ENCODE results near the gene LIPA.

DNA sequence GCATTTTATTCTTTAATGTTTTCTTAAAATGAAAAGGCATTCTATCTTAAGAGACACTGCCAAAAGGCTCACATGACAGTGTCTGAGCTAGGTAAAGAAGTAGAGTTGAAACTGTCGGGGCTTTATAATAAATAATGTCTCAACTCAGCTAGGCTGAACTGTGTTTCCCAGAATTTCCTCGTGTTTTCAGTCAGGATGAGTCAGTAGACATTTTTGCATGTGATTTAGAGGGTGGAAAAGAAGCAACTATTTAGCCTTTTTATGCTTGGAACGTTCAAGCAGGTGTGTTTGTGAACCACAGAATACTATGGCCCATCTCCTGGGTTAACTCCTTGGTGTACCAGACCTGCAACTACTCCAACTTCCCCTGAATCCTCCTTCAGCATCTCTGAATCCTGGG is 23.4 kb upstream of the LIPA start:
- TF ChIP-seq, protein P1, sequence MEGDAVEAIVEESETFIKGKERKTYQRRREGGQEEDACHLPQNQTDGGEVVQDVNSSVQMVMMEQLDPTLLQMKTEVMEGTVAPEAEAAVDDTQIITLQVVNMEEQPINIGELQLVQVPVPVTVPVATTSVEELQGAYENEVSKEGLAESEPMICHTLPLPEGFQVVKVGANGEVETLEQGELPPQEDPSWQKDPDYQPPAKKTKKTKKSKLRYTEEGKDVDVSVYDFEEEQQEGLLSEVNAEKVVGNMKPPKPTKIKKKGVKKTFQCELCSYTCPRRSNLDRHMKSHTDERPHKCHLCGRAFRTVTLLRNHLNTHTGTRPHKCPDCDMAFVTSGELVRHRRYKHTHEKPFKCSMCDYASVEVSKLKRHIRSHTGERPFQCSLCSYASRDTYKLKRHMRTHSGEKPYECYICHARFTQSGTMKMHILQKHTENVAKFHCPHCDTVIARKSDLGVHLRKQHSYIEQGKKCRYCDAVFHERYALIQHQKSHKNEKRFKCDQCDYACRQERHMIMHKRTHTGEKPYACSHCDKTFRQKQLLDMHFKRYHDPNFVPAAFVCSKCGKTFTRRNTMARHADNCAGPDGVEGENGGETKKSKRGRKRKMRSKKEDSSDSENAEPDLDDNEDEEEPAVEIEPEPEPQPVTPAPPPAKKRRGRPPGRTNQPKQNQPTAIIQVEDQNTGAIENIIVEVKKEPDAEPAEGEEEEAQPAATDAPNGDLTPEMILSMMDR (optimal IDR thresholded peaks at IDR 0.05 in 1 of 3, IDR thresholded peaks at IDR 0.05 in 1 of 3, conservative IDR thresholded peaks at IDR 0.05 in 1 of 3; ENCODE audit: extremely low read depth in 1 of 3, insufficient read depth in 2 of 3, low read length in 3 of 3): no peak
- TF ChIP-seq EZH2 (IDR thresholded peaks at IDR 0.05; ENCODE audit: low read length): no peak
